ENCODE measurements around the gene ZBED3. TPM values are rescaled to one million over a fixed set of nuclear protein-coding genes. Genes with fewer than 3 reads are reported as not detected.

The ZBED3 gene
- total RNA-seq, 1 donor from 2014 or later, result 21.0 TPM

- no peak for DNase-seq (ENCODE audit: extremely low spot score, unreplicated experiment)
- H3K4me3 Mint-ChIP-seq (ENCODE audit: unreplicated experiment), result no peak overlapping the region
- peaks cover 42% of the 10 kb centered on the region for H3K36me3 Mint-ChIP-seq (ENCODE audit: unreplicated experiment)
- no peak overlapping the region for H3K27ac Mint-ChIP-seq (ENCODE audit: unreplicated experiment)
- H3K4me1 Mint-ChIP-seq (ENCODE audit: unreplicated experiment), result peaks cover 4% of the 10 kb centered on the region
- H3K9me3 Mint-ChIP-seq (ENCODE audit: unreplicated experiment), result no peaks in the 10 kb centered on the region
- H3K27me3 Mint-ChIP-seq (ENCODE audit: unreplicated experiment), result no peaks in the 10 kb centered on the region
- TF ChIP-seq CTCF (IDR thresholded peaks at IDR 0.05), result no peak
These were observed 20.9 kb downstream of the ZBED3 start for GRCh38 chr5:77066184-77066583.

GRCh38 chr5:77065256-77065655 is 21.8 kb downstream of the ZBED3 start:
- Mint-ChIP-seq H3K27ac (ENCODE audit: unreplicated experiment) (no peak overlapping the region), H3K27me3 (ENCODE audit: unreplicated experiment) (no peaks in the 10 kb centered on the region), H3K9me3 (ENCODE audit: unreplicated experiment) (no peaks in the 10 kb centered on the region), H3K4me3 (ENCODE audit: unreplicated experiment) (no peak overlapping the region), H3K36me3 (ENCODE audit: unreplicated experiment) (peaks cover 51% of the 10 kb centered on the region), H3K4me1 (ENCODE audit: unreplicated experiment) (peaks cover 4% of the 10 kb centered on the region)
- DNase-seq (ENCODE audit: extremely low spot score, unreplicated experiment), result no peak
- TF ChIP-seq CTCF (IDR thresholded peaks at IDR 0.05), result no peak

- no peak overlapping the region for H3K27ac Mint-ChIP-seq (ENCODE audit: unreplicated experiment)
- H3K27me3 Mint-ChIP-seq (ENCODE audit: unreplicated experiment), result no peaks in the 10 kb centered on the region
- peaks cover 59% of the 10 kb centered on the region for H3K36me3 Mint-ChIP-seq (ENCODE audit: unreplicated experiment)
- no peak for TF ChIP-seq CTCF (IDR thresholded peaks at IDR 0.05)
- H3K4me3 Mint-ChIP-seq (ENCODE audit: unreplicated experiment), result no peak overlapping the region
- no peaks in the 10 kb centered on the region for H3K9me3 Mint-ChIP-seq (ENCODE audit: unreplicated experiment)
- H3K4me1 Mint-ChIP-seq (ENCODE audit: unreplicated experiment), result peaks cover 4% of the 10 kb centered on the region
- no peak for DNase-seq (ENCODE audit: extremely low spot score, unreplicated experiment)
These were observed 23.0 kb downstream of the ZBED3 start for GRCh38 chr5:77064040-77064439.

- Mint-ChIP-seq H3K4me3 (ENCODE audit: unreplicated experiment) (no peak overlapping the region), H3K27ac (ENCODE audit: unreplicated experiment) (no peak overlapping the region), H3K36me3 (ENCODE audit: unreplicated experiment) (peaks cover 39% of the 10 kb centered on the region), H3K9me3 (ENCODE audit: unreplicated experiment) (no peaks in the 10 kb centered on the region), H3K27me3 (ENCODE audit: unreplicated experiment) (no peaks in the 10 kb centered on the region), H3K4me1 (ENCODE audit: unreplicated experiment) (no peaks in the 10 kb centered on the region)
- TF ChIP-seq CTCF (IDR thresholded peaks at IDR 0.05), result no peak
- DNase-seq (ENCODE audit: extremely low spot score, unreplicated experiment), result no peak
These were observed 40.5 kb downstream of the ZBED3 start for GRCh38 chr5:77046416-77047073.

GRCh38 chr5:77035950-77036349 is 51.1 kb downstream of the ZBED3 start:
- peaks cover 15% of the 10 kb centered on the region for H3K4me1 Mint-ChIP-seq (ENCODE audit: unreplicated experiment)

More at GRCh38 chr5:77035950-77036349, 51.1 kb downstream of the ZBED3 start:
- H3K4me3 Mint-ChIP-seq (ENCODE audit: unreplicated experiment), result no peak overlapping the region
- H3K27me3 Mint-ChIP-seq (ENCODE audit: unreplicated experiment), result no peaks in the 10 kb centered on the region
- H3K36me3 Mint-ChIP-seq (ENCODE audit: unreplicated experiment), result peaks cover 33% of the 10 kb centered on the region
- H3K27ac Mint-ChIP-seq (ENCODE audit: unreplicated experiment), result no peak overlapping the region
- no peaks in the 10 kb centered on the region for H3K9me3 Mint-ChIP-seq (ENCODE audit: unreplicated experiment)
- no peak for DNase-seq (ENCODE audit: extremely low spot score, unreplicated experiment)
- no peak for TF ChIP-seq CTCF (IDR thresholded peaks at IDR 0.05)

All from osteocyte (in vitro differentiated cells).